Measurements from ENCODE around the gene FGF4. TPM values are rescaled to one million over a fixed set of nuclear protein-coding genes. Genes with fewer than 3 reads are reported as not detected.
A peak's percentile ranks its signal among the peaks of the same experiment; 100 is the strongest.
"Not testable (repeated sequence)": the region's sequence is repeated elsewhere in the genome, so short reads cannot be mapped to it uniquely, and the experiment has no call there.

The FGF4 gene
- total RNA-seq, 1 donor from 2014 or later = 0.96 TPM

GRCh38 chr11:69773626-69774353 is 1.4 kb downstream of the FGF4 start:
- no peak for DNase-seq (ENCODE audit: low spot score)

- no peak for DNase-seq (ENCODE audit: low spot score)
Measured at GRCh38 chr11:69771466-69771865, 3.7 kb downstream of the FGF4 start.

GRCh38 chr11:69770540-69770939 is 4.6 kb downstream of the FGF4 start:
- no peak for DNase-seq (ENCODE audit: low spot score)

- DNase-seq (ENCODE audit: low spot score) = no peak
Measured at GRCh38 chr11:69765498-69765995, 9.6 kb downstream of the FGF4 start.

- not testable (repeated sequence) for DNase-seq (ENCODE audit: low spot score)
Measured at GRCh38 chr11:69764918-69765317, 10.2 kb downstream of the FGF4 start.

GRCh38 chr11:69760319-69760718 is 14.8 kb downstream of the FGF4 start:
- no peak for DNase-seq (ENCODE audit: low spot score)

GRCh38 chr11:69752890-69753289 is 22.3 kb downstream of the FGF4 start:
- DNase-seq (ENCODE audit: low spot score) = no peak

- no peak for DNase-seq (ENCODE audit: low spot score)
Measured at GRCh38 chr11:69750875-69751597, 24.1 kb downstream of the FGF4 start.

GRCh38 chr11:69750108-69750850 is 24.9 kb downstream of the FGF4 start:
- no peak for DNase-seq (ENCODE audit: low spot score)

- DNase-seq (ENCODE audit: low spot score) = no peak
Measured at GRCh38 chr11:69748637-69749036, 26.5 kb downstream of the FGF4 start.

- peak; percentile 79 for DNase-seq (ENCODE audit: low spot score)
Measured at GRCh38 chr11:69746752-69747742, 28.1 kb downstream of the FGF4 start.

GRCh38 chr11:69746140-69746539 is 29.0 kb downstream of the FGF4 start:
- DNase-seq (ENCODE audit: low spot score) = no peak

GRCh38 chr11:69745201-69745600 is 29.9 kb downstream of the FGF4 start:
- no peak for DNase-seq (ENCODE audit: low spot score)

GRCh38 chr11:69744435-69744834 is 30.7 kb downstream of the FGF4 start:
- peak; percentile 62 for DNase-seq (ENCODE audit: low spot score)

- DNase-seq (ENCODE audit: low spot score) = no peak
Measured at GRCh38 chr11:69734841-69735240, 40.3 kb downstream of the FGF4 start.

- no peak for DNase-seq (ENCODE audit: low spot score)
Measured at GRCh38 chr11:69734367-69734766, 40.8 kb downstream of the FGF4 start.

- no peak for DNase-seq (ENCODE audit: low spot score)
Measured at GRCh38 chr11:69732910-69733309, 42.2 kb downstream of the FGF4 start.

GRCh38 chr11:69731110-69731509 is 44.0 kb downstream of the FGF4 start:
- no peak for DNase-seq (ENCODE audit: low spot score)

GRCh38 chr11:69730500-69730899 is 44.6 kb downstream of the FGF4 start:
- DNase-seq (ENCODE audit: low spot score) = no peak

GRCh38 chr11:69729252-69729651 is 45.9 kb downstream of the FGF4 start:
- no peak for DNase-seq (ENCODE audit: low spot score)

- no peak for DNase-seq (ENCODE audit: low spot score)
Measured at GRCh38 chr11:69727266-69727665, 47.9 kb downstream of the FGF4 start.

Data from umbilical cord (tissue), 2 donors.